ENCODE results near the gene PEX14.

The PEX14 gene

GRCh38 chr1:10569531-10569930, 94.8 kb downstream of the PEX14 start:
- H3K36me3 ChIP-seq: no peaks in the 10 kb centered on the region
- no peak for TF ChIP-seq CTCF (IDR thresholded peaks at IDR 0.05)
- no peak overlapping the region for H3K27ac ChIP-seq
- H3K9me3 ChIP-seq: no peaks in the 10 kb centered on the region
- H3K4me3 ChIP-seq (ENCODE audit: low read depth in 1 of 2, low read length in 1 of 2): no peak overlapping the region
- no peaks in the 10 kb centered on the region for H3K27me3 ChIP-seq
- H3K4me1 ChIP-seq (ENCODE audit: control insufficient read depth in 1 of 2, insufficient read depth in 1 of 2, low read depth in 1 of 2, low read length in 1 of 2): no peaks in the 10 kb centered on the region

- no peaks in the 10 kb centered on the region for H3K9me3 ChIP-seq
- no peak overlapping the region for H3K27ac ChIP-seq
- no peaks in the 10 kb centered on the region for H3K27me3 ChIP-seq
- no peak for TF ChIP-seq CTCF (IDR thresholded peaks at IDR 0.05)
- H3K4me3 ChIP-seq (ENCODE audit: low read depth in 1 of 2, low read length in 1 of 2): no peak overlapping the region
- no peaks in the 10 kb centered on the region for H3K4me1 ChIP-seq (ENCODE audit: control insufficient read depth in 1 of 2, insufficient read depth in 1 of 2, low read depth in 1 of 2, low read length in 1 of 2)
- H3K36me3 ChIP-seq: no peaks in the 10 kb centered on the region
Observed at GRCh38 chr1:10575616-10576015, 100.9 kb downstream of the PEX14 start.

DNA sequence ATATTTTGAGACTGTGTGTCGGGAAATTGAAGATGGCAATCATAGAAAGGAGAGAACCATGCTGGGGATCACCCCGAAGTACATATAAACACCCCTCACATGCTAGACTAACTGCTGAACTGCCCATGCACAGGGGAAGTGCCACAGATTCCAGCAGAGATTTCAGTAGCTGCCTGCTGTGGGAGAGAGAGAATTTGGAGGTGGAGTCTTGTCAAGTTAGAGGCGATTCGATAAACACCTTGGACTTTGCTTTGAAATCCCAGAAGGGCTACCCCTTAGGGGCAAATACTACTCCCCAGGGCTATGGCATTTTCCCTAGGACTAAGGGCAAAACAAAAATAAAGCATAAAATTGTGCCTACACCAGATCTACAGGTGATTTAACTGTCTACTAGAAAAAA, 103.3 kb downstream of the PEX14 start:
- Histone ChIP-seq H3K9me3 (no peaks in the 10 kb centered on the region), H3K27ac (no peak overlapping the region), H3K36me3 (no peaks in the 10 kb centered on the region), H3K4me3 (ENCODE audit: low read depth in 1 of 2, low read length in 1 of 2) (no peak overlapping the region), H3K4me1 (ENCODE audit: control insufficient read depth in 1 of 2, insufficient read depth in 1 of 2, low read depth in 1 of 2, low read length in 1 of 2) (no peaks in the 10 kb centered on the region), H3K27me3 (no peaks in the 10 kb centered on the region)
- no peak for TF ChIP-seq CTCF (IDR thresholded peaks at IDR 0.05)

DNA sequence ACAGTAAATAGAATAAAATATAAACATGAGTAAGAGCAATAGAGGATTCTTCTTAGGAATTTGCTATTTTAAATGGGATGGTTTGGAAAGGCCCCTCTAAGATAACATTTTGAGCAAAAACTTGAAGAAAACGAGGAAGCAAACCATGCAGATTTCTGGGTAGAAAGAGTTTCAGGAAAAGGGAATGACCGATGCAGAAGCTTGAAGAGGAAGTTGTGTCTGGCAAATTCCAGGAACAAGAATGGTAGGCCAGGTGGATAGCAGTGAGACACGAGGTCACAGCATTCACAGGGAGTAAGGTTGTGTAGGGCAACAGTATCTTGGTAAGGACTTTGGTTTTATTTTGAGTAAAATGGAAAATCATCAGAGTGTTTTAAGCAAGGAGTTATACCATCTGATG, 108.9 kb downstream of the PEX14 start:
- no peak overlapping the region for H3K27ac ChIP-seq
- H3K4me1 ChIP-seq (ENCODE audit: control insufficient read depth in 1 of 2, insufficient read depth in 1 of 2, low read depth in 1 of 2, low read length in 1 of 2): no peaks in the 10 kb centered on the region
- no peaks in the 10 kb centered on the region for H3K9me3 ChIP-seq
- no peaks in the 10 kb centered on the region for H3K36me3 ChIP-seq
- no peak for TF ChIP-seq CTCF (IDR thresholded peaks at IDR 0.05)
- H3K27me3 ChIP-seq: no peaks in the 10 kb centered on the region
- H3K4me3 ChIP-seq (ENCODE audit: low read depth in 1 of 2, low read length in 1 of 2): no peak overlapping the region

GRCh38 chr1:10585242-10585641, 110.5 kb downstream of the PEX14 start:
- no peak overlapping the region for H3K27ac ChIP-seq
- H3K4me1 ChIP-seq (ENCODE audit: control insufficient read depth in 1 of 2, insufficient read depth in 1 of 2, low read depth in 1 of 2, low read length in 1 of 2): no peaks in the 10 kb centered on the region
- H3K4me3 ChIP-seq (ENCODE audit: low read depth in 1 of 2, low read length in 1 of 2): no peak overlapping the region
- TF ChIP-seq CTCF (IDR thresholded peaks at IDR 0.05): no peak
- H3K9me3 ChIP-seq: no peaks in the 10 kb centered on the region
- H3K27me3 ChIP-seq: no peaks in the 10 kb centered on the region
- no peaks in the 10 kb centered on the region for H3K36me3 ChIP-seq

- H3K4me1 ChIP-seq (ENCODE audit: control insufficient read depth in 1 of 2, insufficient read depth in 1 of 2, low read depth in 1 of 2, low read length in 1 of 2): no peaks in the 10 kb centered on the region
- no peak overlapping the region for H3K27ac ChIP-seq
- no peak overlapping the region for H3K4me3 ChIP-seq (ENCODE audit: low read depth in 1 of 2, low read length in 1 of 2)
- no peak for TF ChIP-seq CTCF (IDR thresholded peaks at IDR 0.05)
- H3K27me3 ChIP-seq: no peaks in the 10 kb centered on the region
- H3K9me3 ChIP-seq: no peaks in the 10 kb centered on the region
- no peaks in the 10 kb centered on the region for H3K36me3 ChIP-seq
Observed at GRCh38 chr1:10586125-10586524, 111.4 kb downstream of the PEX14 start.
